PC-3 (cell line): ENCODE measurements around the gene RFLNA.

Experiments
- EZH2phosphoT487 ChIP-seq: fragments of 300-600 bp; sonication (generic); IDR thresholded peaks from 2 replicates; pipeline ENCODE4 v1.6.1; 2018; ENCODE audit warnings: mild to moderate bottlenecking, antibody characterized with exemption, low read length, borderline replicate concordance
- TF ChIP-seq, protein P1 (sequence below): fragments of 300-600 bp; sonication (generic); conservative IDR thresholded peaks from 2 replicates; pipeline ENCODE4 v1.5.1; 2017; ENCODE audit warnings: antibody characterized with exemption, low read depth, mild to moderate bottlenecking, low read length

DNA sequence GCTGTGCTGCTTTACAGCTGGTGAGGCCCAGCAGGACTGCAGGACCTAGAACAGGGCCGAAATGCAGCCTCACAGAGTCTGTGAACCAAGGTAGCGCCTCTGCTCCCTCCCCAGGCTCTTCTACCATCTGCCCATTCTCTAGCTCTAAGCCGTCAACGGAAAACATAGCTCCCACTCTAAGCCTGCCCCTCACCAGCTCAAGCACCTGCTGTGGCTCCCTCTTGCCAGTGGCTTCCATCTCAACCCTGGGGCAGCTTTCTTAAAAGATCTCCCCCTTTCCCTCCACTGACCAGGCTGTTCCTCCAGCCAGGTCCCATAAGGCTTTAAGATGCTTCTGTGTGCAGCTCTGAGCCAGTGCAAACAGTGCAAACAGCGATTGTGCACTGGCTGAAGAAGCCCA lies 61.3 kb downstream of the RFLNA start:
- TF ChIP-seq, protein P1, sequence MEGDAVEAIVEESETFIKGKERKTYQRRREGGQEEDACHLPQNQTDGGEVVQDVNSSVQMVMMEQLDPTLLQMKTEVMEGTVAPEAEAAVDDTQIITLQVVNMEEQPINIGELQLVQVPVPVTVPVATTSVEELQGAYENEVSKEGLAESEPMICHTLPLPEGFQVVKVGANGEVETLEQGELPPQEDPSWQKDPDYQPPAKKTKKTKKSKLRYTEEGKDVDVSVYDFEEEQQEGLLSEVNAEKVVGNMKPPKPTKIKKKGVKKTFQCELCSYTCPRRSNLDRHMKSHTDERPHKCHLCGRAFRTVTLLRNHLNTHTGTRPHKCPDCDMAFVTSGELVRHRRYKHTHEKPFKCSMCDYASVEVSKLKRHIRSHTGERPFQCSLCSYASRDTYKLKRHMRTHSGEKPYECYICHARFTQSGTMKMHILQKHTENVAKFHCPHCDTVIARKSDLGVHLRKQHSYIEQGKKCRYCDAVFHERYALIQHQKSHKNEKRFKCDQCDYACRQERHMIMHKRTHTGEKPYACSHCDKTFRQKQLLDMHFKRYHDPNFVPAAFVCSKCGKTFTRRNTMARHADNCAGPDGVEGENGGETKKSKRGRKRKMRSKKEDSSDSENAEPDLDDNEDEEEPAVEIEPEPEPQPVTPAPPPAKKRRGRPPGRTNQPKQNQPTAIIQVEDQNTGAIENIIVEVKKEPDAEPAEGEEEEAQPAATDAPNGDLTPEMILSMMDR = no peak
- TF ChIP-seq EZH2phosphoT487 = no peak
